SKM-1 treated with dmso at 0.1 percent for 144 hours (cell line): ENCODE results near the gene RORB.

Experiments used
- DNase-seq: peaks from one replicate; lab custom pipeline; 2025; ENCODE audit not compliant: unreplicated experiment; lab: John Stamatoyannopoulos, UW

Gene RORB

GRCh38 chr9:74589576-74589975 lies 92.4 kb downstream of the RORB start:
- no peak for DNase-seq

GRCh38 chr9:74595286-74595685 lies 98.2 kb downstream of the RORB start:
- DNase-seq: no peak

- no peak for DNase-seq
Measured at GRCh38 chr9:74598874-74599273, 101.7 kb downstream of the RORB start.

GRCh38 chr9:74609671-74610405 lies 112.7 kb downstream of the RORB start:
- no peak for DNase-seq

- no peak for DNase-seq
Measured at GRCh38 chr9:74610523-74611061, 113.5 kb downstream of the RORB start.

- no peak for DNase-seq
Measured at GRCh38 chr9:74630228-74630627, 133.1 kb downstream of the RORB start.

GRCh38 chr9:74639112-74639511 lies 142.0 kb downstream of the RORB start:
- DNase-seq: no peak

- no peak for DNase-seq
Measured at GRCh38 chr9:74642376-74642775, 145.2 kb downstream of the RORB start.

- no peak for DNase-seq
Measured at GRCh38 chr9:74643303-74643923, 146.3 kb downstream of the RORB start.

- no peak for DNase-seq
Measured at GRCh38 chr9:74644023-74644422, 146.9 kb downstream of the RORB start.

- DNase-seq: no peak
Measured at GRCh38 chr9:74645007-74645639, 148.0 kb downstream of the RORB start.

- no peak for DNase-seq
Measured at GRCh38 chr9:74653410-74654080, 156.4 kb downstream of the RORB start.

GRCh38 chr9:74662674-74663073 lies 165.5 kb downstream of the RORB start:
- DNase-seq: no peak

GRCh38 chr9:74663439-74663838 lies 166.3 kb downstream of the RORB start:
- no peak for DNase-seq

GRCh38 chr9:74666625-74667316 lies 169.6 kb downstream of the RORB start:
- DNase-seq: no peak

GRCh38 chr9:74672237-74672636 lies 175.1 kb downstream of the RORB start:
- DNase-seq: no peak

- no peak for DNase-seq
Measured at GRCh38 chr9:74674077-74674476, 176.9 kb downstream of the RORB start.

- DNase-seq: no peak
Measured at GRCh38 chr9:74681906-74682305, 184.8 kb downstream of the RORB start.

- DNase-seq: no peak
Measured at GRCh38 chr9:74683322-74683721, 186.2 kb downstream of the RORB start.

GRCh38 chr9:74691058-74691457 lies 193.9 kb downstream of the RORB start:
- no peak for DNase-seq

GRCh38 chr9:74696520-74696919 lies 199.4 kb downstream of the RORB start:
- DNase-seq: no peak
